Kidney epithelial cell (primary cell): Measurements from ENCODE around the gene BGN. TPM values are rescaled to one million over a fixed set of nuclear protein-coding genes. Genes with fewer than 3 reads are reported as not detected.

Source experiments
- DNase-seq: peaks from one replicate; pipeline ENCODE4 v3.0.0-alpha.2; 2010; ENCODE audit warnings: low read depth
- H3K27me3 ChIP-seq: 2 replicates; pipeline ENCODE4 v1.6.0; 2011; ENCODE audit warnings: low read length; ENCODE audit not compliant: control insufficient read depth, insufficient read depth
- H3K36me3 ChIP-seq: 2 replicates; pipeline ENCODE4 v1.5.1; 2011; ENCODE audit warnings: low read length; ENCODE audit not compliant: control insufficient read depth, insufficient read depth
- H3K4me3 ChIP-seq: 2 replicates; pipeline ENCODE4 v1.5.1; 2011; ENCODE audit warnings: low read depth, mild to moderate bottlenecking, control low read depth, low read length
- CTCF ChIP-seq: IDR thresholded peaks from 2 replicates; pipeline ENCODE4 v1.5.1; 2011; ENCODE audit warnings: mild to moderate bottlenecking, moderate library complexity, low read length, control low read depth, inconsistent platforms; ENCODE audit not compliant: insufficient read depth, poor library complexity, severe bottlenecking
- total RNA-seq: library from RNA; depleted of rRNA; stranded (reverse); fragments of >200 nt; gene quantifications from 2 replicates; pipeline ENCODE4 v1.2.3, GENCODE V29; 2015

BGN gene
- total RNA-seq, 1 donor from 2014 or later: 6.2 TPM

DNA sequence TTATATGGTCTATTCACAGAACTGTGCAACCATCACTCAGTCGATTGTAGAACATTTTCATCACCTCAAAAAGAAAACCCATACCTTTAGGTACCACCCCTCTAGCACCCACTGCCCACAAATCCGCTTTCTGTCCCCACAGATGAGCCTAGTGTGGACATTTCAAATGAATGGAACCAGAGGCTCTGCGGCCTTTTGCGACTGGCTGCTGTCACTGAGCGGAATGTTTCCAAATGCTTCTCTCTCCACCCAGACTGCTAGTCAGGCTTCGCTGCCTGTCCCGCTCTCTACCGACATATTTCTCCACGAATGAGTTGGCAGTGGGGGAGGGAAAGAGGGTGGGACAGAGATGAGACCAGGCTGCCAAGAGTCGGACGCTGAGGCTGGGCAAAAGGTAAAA is 1.7 kb upstream of the BGN start:
- H3K36me3 ChIP-seq: no peaks in the 10 kb centered on the region
- DNase-seq: no peak
- H3K4me3 ChIP-seq: no peak overlapping the region
- H3K27me3 ChIP-seq: peaks cover 11% of the 10 kb centered on the region
- no peak for TF ChIP-seq CTCF

GRCh38 chrX:153494061-153494460 is 719 bp upstream of the BGN start:
- peaks cover 11% of the 10 kb centered on the region for H3K27me3 ChIP-seq
- TF ChIP-seq CTCF: no peak
- no peak overlapping the region for H3K4me3 ChIP-seq
- no peaks in the 10 kb centered on the region for H3K36me3 ChIP-seq
- DNase-seq: no peak

DNA sequence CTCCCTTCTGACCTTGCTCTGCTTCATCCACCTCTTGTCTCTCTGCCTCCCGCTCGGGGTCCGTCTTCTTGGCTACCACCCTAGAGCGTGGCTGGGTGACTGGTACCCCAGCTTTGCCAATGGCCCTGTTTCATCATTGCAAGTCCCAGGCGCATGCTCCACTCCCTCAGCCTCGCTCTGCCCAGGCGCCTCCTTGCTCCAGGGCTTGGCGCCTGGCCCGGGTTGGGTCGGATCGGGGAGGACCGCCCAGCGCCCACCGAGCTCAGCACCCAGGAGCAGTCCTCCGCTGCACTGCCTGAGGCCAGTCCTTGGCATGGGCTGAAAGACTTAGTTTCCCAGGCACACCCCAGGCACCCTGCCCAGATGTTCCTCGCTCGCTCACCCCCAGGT is 577 bp downstream of the BGN start:
- peaks cover 16% of the 10 kb centered on the region for H3K27me3 ChIP-seq
- DNase-seq: no peak

DNA sequence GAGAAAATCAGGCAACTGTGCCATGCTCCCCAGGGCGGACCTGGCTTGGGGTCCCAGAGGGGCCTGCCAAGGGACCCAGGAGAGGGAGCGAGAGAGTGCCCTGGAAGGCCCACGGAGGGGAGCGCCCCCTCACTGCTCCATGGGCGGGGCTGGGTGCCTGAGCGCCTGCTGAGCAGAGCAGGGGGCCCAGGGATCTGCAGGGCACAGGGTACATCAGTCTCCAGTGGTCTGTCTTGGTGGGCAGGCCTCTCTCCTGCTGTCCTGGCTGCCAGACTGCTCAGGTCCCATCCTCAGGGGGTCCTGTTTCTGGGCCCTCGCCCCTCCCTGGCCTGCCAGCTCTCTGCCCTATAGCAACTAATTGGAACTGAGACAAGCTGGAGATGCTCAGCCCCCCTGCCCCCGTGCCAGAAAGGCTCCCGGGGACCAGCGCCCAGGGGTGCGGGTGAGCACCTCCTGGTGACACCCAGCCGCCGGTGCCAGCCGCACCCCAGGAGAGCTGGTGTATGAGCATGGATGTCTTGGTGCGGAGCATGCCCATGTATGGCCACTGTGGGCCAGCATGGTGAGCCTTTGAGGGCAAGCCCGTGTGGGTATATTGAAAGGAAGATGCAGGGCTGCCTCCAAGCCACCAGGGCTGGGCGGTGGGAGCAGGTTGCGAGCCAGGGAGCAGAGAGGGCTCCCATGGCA is 1.3 kb downstream of the BGN start:
- TF ChIP-seq CTCF: no peak
- no peak for DNase-seq
- Histone ChIP-seq H3K4me3 (peak overlapping the region; percentile 24), H3K36me3 (no peaks in the 10 kb centered on the region), H3K27me3 (peaks cover 16% of the 10 kb centered on the region)

More for the DNA sequence above, 577 bp downstream of the BGN start:
- no peaks in the 10 kb centered on the region for H3K36me3 ChIP-seq
- H3K4me3 ChIP-seq: peak overlapping the region; percentile 24
- TF ChIP-seq CTCF: no peak

DNA sequence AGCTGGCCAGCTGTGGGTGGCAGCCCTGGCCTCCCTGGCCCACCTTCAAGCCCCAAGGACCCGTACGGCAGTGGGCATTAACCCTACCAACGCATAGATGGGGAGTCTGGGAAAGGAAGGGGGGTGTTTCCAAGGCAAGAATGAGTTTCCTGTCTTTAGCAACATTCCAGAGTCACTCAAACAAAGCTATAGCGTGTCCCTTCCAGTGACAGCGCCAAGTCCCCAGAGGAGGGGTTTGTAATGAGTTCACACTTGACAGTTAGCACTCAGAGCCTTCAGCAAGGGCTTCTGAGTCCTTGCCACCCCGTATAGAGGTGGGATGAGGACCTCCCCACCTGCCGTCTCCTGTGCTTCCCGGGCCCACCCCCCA is 1.8 kb downstream of the BGN start:
- Histone ChIP-seq H3K27me3 (peaks cover 16% of the 10 kb centered on the region), H3K36me3 (no peaks in the 10 kb centered on the region), H3K4me3 (no peak overlapping the region)
- DNase-seq: no peak
- TF ChIP-seq CTCF: no peak

DNA sequence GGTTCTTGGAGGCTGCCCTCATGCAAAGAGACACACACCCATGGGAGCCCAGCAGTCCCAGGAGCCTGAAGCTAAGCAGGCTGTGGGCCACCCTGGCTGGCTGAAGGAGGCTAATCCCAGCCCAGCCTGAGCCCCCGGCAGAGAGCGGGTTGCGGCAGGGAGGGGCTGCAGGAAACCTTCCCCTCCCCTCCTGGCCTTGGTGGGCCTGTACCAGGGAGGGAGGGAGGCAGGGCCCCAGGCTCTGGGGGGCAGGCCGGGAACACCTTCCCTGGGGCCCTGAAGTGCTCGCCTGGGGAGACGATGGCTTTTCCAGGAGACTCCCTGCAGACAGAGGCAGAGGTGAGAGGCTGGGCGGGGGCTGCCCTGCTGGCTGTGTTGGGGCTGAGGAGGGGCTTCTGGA is 3.7 kb downstream of the BGN start:
- H3K4me3 ChIP-seq: no peak overlapping the region
- peaks cover 16% of the 10 kb centered on the region for H3K27me3 ChIP-seq
- no peak for TF ChIP-seq CTCF
- no peak for DNase-seq
- H3K36me3 ChIP-seq: no peaks in the 10 kb centered on the region
